Mucosa of stomach (tissue), 1 donor: ENCODE data around the gene STX1A.
A peak's percentile ranks its signal among the peaks of the same experiment; 100 is the strongest.

Experiments
- H3K27me3 ChIP-seq: one replicate; pipeline ENCODE4 v1.7.0; 2013; ENCODE audit warnings: mild to moderate bottlenecking, low read length; ENCODE audit not compliant: control insufficient read depth, insufficient read depth
- H3K36me3 ChIP-seq: one replicate; pipeline ENCODE4 v1.7.0; 2013; ENCODE audit warnings: low read length; ENCODE audit not compliant: control insufficient read depth, insufficient read depth
- H3K4me1 ChIP-seq: one replicate; pipeline ENCODE4 v1.7.0; 2013; ENCODE audit warnings: mild to moderate bottlenecking, low read length; ENCODE audit not compliant: control insufficient read depth, insufficient read depth
- H3K4me3 ChIP-seq: one replicate; pipeline ENCODE4 v1.7.0; 2013; ENCODE audit warnings: low read length
- H3K9ac ChIP-seq: one replicate; pipeline ENCODE4 v1.7.0; 2013; ENCODE audit warnings: mild to moderate bottlenecking, low read length, moderate library complexity
- H3K9me3 ChIP-seq: one replicate; pipeline ENCODE4 v1.7.0; 2013; ENCODE audit warnings: mild to moderate bottlenecking, low read length, moderate library complexity; ENCODE audit not compliant: control insufficient read depth
- donor health status: Pancreatic carcinoma.

STX1A gene

DNA sequence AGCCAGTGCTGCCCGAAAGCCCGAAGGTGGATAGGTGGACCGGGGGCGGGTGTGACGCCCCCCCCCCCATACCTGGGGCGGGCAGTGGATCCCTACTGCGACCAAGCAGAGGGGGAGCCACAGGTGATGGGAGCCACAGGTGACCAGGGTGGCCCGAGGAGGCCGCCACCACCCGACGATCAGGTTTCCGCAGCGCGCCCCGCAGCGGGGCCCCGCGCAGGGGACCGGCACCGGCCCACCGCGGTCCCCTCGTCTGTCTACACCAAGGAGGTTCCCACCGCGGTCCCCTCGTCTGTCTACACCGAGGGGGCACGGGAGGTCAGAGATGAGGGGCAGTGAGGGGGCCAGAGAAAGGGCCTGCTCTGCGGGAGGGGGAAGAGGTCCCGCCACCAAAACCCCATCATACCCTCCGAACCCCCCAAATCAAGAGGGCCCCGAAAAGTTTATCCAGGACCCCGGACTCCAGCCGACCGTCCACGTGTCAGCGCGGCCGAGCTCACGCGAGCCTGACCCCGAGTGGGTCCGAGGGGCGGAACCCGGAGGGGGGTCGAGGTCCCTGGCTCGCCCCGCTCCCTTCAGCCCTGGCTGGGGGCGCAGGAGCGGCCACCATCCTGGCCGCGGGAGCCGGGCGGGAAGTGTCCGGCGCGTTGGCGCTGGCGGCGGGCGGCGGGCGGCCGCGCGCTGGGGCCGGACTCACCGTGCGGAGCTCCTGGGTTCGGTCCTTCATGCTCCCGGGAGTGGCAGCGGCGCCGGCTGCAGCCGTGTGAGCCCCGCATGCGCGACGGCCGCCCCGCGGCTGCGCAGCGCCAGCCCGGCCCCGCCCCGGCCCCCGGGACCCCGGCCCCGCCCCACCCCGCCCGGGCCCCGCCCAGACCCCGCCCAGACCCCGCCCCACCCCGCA lies at the start of gene STX1A:
TSS of gene STX1A (minus strand) at position 765 of the 901 bp plus-strand sequence. CDS start at position 727, 38 bp downstream.
- Histone ChIP-seq H3K4me1 (peaks cover 54% of the 10 kb centered on the region), H3K9ac (peak within 1 kb of the TSS; percentile 82), H3K4me3 (peak within 1 kb of the TSS; percentile 63), H3K27me3 (no peaks in the 10 kb centered on the region), H3K9me3 (no peaks in the 10 kb centered on the region), H3K36me3 (no peaks in the 10 kb centered on the region)

DNA sequence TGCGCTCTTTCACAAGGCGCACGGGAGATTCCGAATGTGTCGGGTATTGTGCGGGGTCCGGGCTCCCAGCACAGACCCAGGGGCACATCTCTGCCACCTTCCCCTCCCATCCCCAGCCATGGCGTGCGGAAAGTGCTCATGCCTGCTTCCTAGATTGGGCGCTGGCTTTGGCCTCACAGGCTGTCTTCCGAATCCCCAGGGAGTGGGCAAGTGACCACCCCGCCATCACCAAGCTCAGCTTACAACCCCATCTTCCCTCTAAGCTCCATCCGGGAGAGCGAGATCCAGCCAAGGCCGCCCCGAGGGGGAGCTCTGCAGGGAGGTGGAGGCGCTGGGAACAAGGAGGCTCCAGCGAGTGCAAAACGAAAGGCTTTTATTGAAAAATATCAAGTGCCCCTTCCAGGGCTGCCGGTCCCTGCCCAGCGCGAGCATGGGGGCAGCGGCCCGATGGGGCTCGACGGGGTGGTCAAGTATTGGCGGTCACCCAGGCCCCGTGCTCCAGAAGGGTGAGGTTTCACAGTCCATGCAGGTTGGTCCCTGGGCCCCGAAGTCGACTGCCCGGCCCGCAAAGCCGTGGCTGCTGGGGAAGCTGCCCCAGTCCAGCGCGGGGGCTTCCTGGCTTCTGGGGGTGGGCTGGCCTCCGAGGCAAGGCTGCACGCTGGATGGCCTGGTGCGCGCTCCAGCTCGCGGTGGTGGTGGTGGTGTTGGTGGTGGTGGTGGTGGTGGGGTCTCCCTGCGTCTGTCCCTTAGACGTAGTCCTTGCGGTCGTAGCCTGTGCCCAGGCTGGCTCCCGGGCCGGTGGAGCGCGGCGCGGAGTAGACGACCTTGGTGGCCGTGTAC lies 49.4 kb upstream of the STX1A start:
- H3K36me3 ChIP-seq, result no peaks in the 10 kb centered on the region
- H3K27me3 ChIP-seq, result peaks cover 50% of the 10 kb centered on the region
- peaks cover 14% of the 10 kb centered on the region for H3K4me1 ChIP-seq
- no peak overlapping the region for H3K4me3 ChIP-seq
- no peak overlapping the region for H3K9ac ChIP-seq
- H3K9me3 ChIP-seq, result no peaks in the 10 kb centered on the region

DNA sequence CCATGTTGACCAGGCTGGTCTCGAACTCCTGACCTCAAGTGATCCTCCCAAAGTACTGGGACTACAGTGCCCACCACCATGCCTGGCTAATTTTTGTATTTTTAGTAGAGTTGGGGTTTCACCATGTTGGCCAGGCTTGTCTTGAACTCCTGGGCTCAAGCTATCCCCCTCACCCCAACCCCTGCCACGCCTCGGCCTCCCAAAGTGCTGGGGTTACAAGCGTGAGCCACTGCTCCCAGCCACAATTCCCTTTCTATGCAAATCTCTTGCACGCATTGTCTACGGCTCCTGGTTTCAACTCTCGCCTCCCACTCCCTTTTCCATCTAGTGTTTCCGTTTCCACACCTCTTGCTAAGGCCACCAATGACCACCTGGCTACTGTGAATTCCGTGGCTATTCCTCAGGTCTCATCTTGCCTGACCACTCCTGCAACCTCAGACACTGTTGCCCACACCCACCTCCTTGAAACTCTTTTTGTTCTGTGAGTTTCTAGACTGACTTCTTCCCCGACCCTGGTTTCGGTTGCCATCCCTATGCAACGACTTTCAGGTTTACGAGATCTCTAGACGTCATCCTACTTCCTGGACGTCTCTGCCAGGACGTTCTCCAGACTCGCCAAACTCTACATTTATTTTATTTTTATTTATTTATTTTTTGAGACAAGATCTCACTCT lies 47.2 kb upstream of the STX1A start:
- H3K27me3 ChIP-seq, result peaks cover 49% of the 10 kb centered on the region
- no peak overlapping the region for H3K4me3 ChIP-seq
- H3K4me1 ChIP-seq, result peaks cover 8% of the 10 kb centered on the region
- H3K9ac ChIP-seq, result no peak overlapping the region
- H3K9me3 ChIP-seq, result no peaks in the 10 kb centered on the region
- no peaks in the 10 kb centered on the region for H3K36me3 ChIP-seq

DNA sequence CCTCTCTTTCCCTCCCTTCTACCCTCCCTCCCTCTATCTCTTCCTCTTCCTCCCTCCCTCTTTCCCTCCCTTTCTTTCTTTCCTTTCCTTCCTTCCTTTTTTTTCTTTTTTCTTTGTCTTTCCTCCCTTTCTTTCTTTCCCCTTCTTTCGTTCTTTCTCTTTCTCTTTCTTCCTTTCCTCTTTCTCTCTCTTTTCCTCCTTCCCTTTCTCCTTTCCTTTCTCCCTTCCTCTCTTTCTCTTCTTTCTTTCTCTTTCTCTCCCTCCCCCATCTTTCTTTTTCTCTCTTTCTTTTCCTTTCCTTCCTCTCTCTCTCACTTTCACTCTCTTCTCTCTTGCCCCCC lies 43.2 kb upstream of the STX1A start:
- no peaks in the 10 kb centered on the region for H3K4me1 ChIP-seq
- no peak overlapping the region for H3K9ac ChIP-seq

DNA sequence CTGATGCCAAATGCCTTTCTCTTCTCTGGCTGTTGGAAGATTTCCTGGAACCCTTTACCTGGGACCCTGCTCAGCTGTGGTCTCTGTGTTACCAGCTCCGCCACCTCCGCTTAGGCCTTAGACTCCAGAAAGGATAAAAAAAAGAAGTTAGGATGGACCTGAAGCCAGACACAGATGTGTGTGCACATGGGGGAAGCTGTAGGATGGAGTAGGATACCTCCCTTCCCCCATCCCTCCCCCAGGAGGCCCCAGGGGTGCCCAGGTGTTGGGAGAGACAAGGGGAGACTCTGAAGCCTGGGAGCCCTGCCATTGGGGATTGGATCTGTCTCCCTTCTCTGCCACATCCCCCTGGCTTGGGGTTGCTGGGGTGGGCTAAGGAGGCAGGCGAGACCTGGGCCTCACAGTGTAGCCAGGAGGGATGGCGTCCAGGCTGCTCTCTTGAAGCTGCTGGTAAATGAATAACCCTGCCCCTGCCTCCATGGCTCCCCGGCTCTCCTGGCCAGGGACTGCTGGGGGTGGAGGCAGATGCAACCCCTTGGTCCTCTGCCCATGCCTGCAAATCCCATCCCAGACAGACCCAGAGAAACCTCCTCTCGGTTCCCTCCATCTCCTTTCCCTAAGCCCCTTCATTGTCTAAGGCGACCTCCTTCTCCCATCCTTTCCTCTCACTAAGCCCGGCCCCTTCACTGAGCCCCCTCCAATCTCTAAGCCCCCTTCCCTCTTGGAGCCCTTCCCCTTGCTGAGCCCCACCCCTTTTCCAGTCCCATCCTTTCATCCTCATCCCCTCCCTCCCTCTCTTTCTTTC lies 42.6 kb upstream of the STX1A start:
- no peaks in the 10 kb centered on the region for H3K9me3 ChIP-seq
- no peaks in the 10 kb centered on the region for H3K36me3 ChIP-seq
- H3K9ac ChIP-seq, result no peak overlapping the region
- H3K4me3 ChIP-seq, result no peak overlapping the region
- H3K27me3 ChIP-seq, result peaks cover 18% of the 10 kb centered on the region
- no peaks in the 10 kb centered on the region for H3K4me1 ChIP-seq

More for the DNA sequence above, 43.2 kb upstream of the STX1A start:
- Histone ChIP-seq H3K9me3 (no peaks in the 10 kb centered on the region), H3K36me3 (no peaks in the 10 kb centered on the region), H3K4me3 (no peak overlapping the region), H3K27me3 (peaks cover 15% of the 10 kb centered on the region)

DNA sequence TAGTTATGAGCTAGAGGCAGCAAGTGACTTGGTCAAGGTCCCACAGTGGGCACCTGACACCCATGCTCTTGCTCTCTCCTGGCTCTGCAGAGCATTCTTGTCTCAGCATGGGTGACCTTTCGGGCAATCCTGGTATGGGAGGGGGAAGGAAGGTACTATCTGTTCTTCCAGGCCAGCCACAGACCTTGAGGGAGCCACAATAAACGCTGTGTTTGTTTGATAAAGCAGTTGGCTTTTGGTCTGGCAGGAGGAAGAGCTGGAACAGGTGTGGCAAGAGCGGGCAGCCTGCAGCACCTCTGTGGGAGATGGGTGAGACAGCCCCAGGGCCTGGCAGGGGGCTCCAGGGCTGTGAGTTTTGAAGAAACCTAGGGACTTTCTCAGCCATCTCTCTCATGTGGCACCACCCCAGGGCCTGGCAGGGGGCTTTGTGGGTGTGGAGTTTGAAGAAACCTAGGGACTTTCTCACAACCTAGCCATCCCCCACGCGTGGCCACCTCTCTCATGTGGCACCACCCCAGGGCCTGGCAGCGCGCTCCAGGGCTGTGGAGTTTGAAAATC lies 39.2 kb upstream of the STX1A start:
- Histone ChIP-seq H3K36me3 (no peaks in the 10 kb centered on the region), H3K9me3 (no peaks in the 10 kb centered on the region)

DNA sequence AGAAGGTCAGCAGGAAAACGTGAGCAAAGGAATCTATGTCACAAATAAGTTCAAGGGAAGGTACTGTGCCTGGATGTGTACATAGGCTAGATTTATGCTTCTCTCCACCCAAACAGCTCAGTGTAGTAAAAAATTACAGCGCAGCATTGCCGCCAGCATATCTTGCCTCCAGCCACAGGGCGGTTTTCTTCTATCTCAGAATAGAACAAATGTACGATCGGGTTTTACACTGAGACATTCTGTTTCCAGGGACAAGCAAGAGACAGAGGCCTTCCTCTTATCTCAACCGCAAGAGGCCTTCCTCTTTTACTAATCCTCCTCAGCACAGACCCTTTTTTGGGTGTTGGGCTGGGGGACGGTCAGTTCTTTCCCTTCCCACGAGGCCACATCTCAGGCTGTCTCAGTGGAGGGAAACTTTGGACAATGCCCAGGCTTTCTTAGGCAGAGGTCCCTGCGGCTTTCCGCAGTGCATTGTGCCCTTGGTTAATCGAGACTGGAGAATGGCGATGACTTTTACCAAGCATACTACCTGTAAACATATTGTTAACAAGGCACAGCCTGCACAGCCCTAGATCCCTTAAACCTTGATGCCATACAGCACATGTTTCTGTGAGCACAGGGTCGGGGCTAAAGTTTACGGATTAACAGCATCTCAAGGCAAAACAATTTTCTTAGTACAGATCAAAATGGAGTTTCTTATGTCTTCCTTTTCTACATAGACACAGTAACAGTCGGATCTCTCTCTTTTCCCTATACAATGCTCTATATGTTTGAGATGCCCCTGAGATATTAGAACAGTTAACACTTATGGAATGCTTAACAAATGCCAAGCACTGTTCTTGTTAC lies 30.7 kb upstream of the STX1A start:
- Histone ChIP-seq H3K4me1 (peaks cover 5% of the 10 kb centered on the region), H3K36me3 (no peaks in the 10 kb centered on the region)

More for the DNA sequence above, 39.2 kb upstream of the STX1A start:
- H3K9ac ChIP-seq, result no peak overlapping the region
- H3K4me3 ChIP-seq, result no peak overlapping the region
- peaks cover 14% of the 10 kb centered on the region for H3K27me3 ChIP-seq
- no peaks in the 10 kb centered on the region for H3K4me1 ChIP-seq

DNA sequence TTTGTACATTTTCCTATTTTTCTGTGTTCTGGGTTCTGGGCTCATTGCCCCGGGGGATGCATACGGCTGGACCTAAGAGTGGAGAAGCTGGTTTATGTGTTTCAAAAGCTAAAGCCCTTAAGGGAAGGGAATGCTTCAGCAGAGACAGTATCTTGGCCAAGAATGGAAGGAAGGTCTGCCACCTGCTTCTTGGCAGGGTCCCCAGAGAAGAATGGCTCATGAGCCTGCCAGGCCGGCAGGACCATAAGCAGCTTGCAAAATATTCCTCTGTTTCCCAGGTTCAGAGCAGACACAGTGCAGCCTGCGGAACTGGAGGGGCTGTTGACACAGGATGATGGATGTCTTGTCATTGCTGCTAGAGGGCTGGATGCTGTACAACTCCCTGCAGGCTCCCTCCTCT lies 26.9 kb upstream of the STX1A start:
- Histone ChIP-seq H3K4me3 (no peak overlapping the region), H3K36me3 (no peaks in the 10 kb centered on the region), H3K9ac (no peak overlapping the region), H3K27me3 (peaks cover 7% of the 10 kb centered on the region), H3K9me3 (no peaks in the 10 kb centered on the region), H3K4me1 (peaks cover 32% of the 10 kb centered on the region)

More for the DNA sequence above, 30.7 kb upstream of the STX1A start:
- Histone ChIP-seq H3K27me3 (peaks cover 7% of the 10 kb centered on the region), H3K9me3 (no peaks in the 10 kb centered on the region), H3K9ac (no peak overlapping the region), H3K4me3 (no peak overlapping the region)

DNA sequence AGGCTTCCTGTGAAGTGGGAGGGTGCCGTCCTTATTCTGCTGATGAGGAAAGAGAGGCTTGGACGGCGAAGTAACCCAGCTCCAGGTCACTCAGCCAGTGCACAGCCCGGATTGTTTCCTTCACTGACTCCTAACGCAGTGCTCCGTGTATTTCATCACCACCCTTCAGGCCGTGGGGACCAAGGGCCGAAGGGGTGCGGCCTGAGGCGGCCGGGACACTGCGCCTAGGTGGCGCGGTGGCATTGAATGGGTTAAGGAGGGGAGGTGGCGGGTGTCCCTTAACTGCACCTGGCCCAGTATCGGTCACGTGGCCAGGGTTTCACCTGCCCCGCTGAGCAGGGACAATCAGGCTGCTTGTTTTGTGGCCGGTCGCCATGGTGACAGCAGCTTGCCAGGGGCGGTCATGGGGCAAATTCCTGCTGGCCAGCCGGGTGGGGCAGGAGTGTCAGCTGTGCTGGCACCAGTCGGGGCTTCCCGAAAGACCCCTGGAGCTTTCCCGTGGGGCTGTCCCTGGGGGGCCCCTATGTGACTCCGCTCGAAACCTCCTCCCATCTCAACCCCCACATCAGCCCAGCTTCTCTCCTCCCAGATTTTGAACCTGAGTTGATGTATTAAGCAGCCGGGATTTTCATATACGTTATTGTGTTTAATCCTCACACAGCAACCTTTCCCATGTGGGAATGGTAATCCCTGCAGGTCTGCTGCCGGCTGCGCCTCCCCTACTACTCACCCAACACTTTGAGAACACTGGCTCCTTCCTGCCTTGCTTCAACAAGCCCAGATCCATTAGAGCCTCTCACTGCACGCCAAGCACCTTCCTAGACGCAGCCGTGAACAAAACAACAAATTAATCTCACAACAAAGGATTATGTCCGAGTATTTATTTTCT lies 23.5 kb upstream of the STX1A start:
- H3K9ac ChIP-seq, result peak overlapping the region; percentile 55
- no peaks in the 10 kb centered on the region for H3K27me3 ChIP-seq
- H3K4me1 ChIP-seq, result peaks cover 45% of the 10 kb centered on the region
- no peaks in the 10 kb centered on the region for H3K9me3 ChIP-seq
- H3K36me3 ChIP-seq, result no peaks in the 10 kb centered on the region
- H3K4me3 ChIP-seq, result peak overlapping the region; percentile 33

DNA sequence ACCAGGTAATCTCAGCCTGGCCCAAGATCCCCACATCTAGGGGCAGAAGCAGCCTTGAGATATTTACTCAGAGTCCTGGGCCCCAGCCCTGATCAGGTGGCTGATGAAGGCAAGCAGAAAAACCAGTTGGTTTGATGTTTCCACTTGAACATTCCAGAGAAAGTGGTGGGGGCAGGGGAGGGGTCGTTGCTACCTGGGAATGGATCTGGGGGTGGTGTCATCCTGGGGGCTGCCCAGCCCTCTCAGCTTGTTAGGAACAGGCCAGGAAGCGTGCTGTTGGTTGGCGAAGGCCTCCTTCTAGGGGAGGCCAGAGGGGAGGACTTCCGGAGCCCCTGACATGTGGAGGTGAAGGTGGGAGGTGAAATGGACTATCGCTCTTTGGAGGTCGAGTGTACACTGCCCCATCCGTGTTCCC lies 22.9 kb upstream of the STX1A start:
- H3K9ac ChIP-seq, result peak overlapping the region; percentile 55

More for the DNA sequence above, 22.9 kb upstream of the STX1A start:
- Histone ChIP-seq H3K4me1 (peaks cover 51% of the 10 kb centered on the region), H3K9me3 (no peaks in the 10 kb centered on the region), H3K27me3 (no peaks in the 10 kb centered on the region), H3K4me3 (peak overlapping the region; percentile 33), H3K36me3 (no peaks in the 10 kb centered on the region)
